HepG2 (cell line): ENCODE measurements around the gene CCL27. TPM values are rescaled to one million over a fixed set of nuclear protein-coding genes. Genes with fewer than 3 reads are reported as not detected.

Experiments
- CBX1 ChIP-seq: IDR thresholded peaks from one replicate; pipeline ENCODE4 v1.6.1; 2016; ENCODE audit warnings: antibody characterized with exemption, low read depth
- FOXA1 ChIP-seq, 2 experiments: fragments of 450-650 bp in 1 of 2; sonication (generic) in 1 of 2; formaldehyde crosslinking in 1 of 2; IDR thresholded peaks; 2 replicates each; pipeline versions ENCODE4 v1.4.0 to v1.6.1; 2016 to 2020; ENCODE audit warnings: missing genetic modification reagents in 1 of 2
- HNRNPLL ChIP-seq: fragments of 200-400 bp; formaldehyde crosslinking; IDR thresholded peaks from 2 replicates; pipeline ENCODE4 v1.6.1; 2017; ENCODE audit warnings: mild to moderate bottlenecking, low read depth, low read length; ENCODE audit not compliant: poor library complexity, severe bottlenecking
- ISX ChIP-seq: sonication (generic); formaldehyde crosslinking; conservative IDR thresholded peaks from 2 replicates; pipeline ENCODE4 v1.5.0; 2020; ENCODE audit warnings: missing genetic modification reagents
- MBD4 ChIP-seq: IDR thresholded peaks from 2 replicates; pipeline ENCODE4 v1.6.1; 2012; ENCODE audit warnings: low read length, inconsistent platforms, borderline replicate concordance
- MYNN ChIP-seq: sonication (generic); formaldehyde crosslinking; IDR thresholded peaks from 2 replicates; pipeline ENCODE4 v1.4.0; 2020; ENCODE audit warnings: mild to moderate bottlenecking, low read depth, missing genetic modification reagents
- SAP130 ChIP-seq: IDR thresholded peaks from 2 replicates; pipeline ENCODE4 v1.6.1; 2016; ENCODE audit warnings: low read depth
- SNRNP70 ChIP-seq: fragments of 200-400 bp; formaldehyde crosslinking; IDR thresholded peaks from 2 replicates; pipeline ENCODE4 v1.6.1; 2017; ENCODE audit warnings: mild to moderate bottlenecking, low read depth, low read length, moderate library complexity
- ZBTB42 ChIP-seq: sonication (generic); formaldehyde crosslinking; IDR thresholded peaks from 2 replicates; pipeline ENCODE4 v1.5.0; 2020; ENCODE audit warnings: mild to moderate bottlenecking, missing genetic modification reagents
- ZNF260 ChIP-seq: sonication (generic); formaldehyde crosslinking; IDR thresholded peaks from 2 replicates; pipeline ENCODE4 v1.4.0; 2020; ENCODE audit warnings: missing genetic modification reagents, low read depth, mild to moderate bottlenecking, borderline replicate concordance
- ZNF563 ChIP-seq: sonication (generic); formaldehyde crosslinking; IDR thresholded peaks from 2 replicates; pipeline ENCODE4 v1.8.0; 2022; ENCODE audit warnings: mild to moderate bottlenecking, moderate library complexity, missing genetic modification reagents
- ZNF776 ChIP-seq: sonication (generic); formaldehyde crosslinking; IDR thresholded peaks from 2 replicates; pipeline ENCODE4 v1.4.0; 2020; ENCODE audit warnings: mild to moderate bottlenecking, missing genetic modification reagents
- polyA plus RNA-seq, 8 experiments: library from polyadenylated mRNA; depleted of rRNA in 3 of 8; stranded (reverse) in 7 of 8; unstranded in 1 of 8; fragments of >200 nt; fragmentation: Illumina TruSeq in 4 of 8; extraction: Trizol in 4 of 8; gene quantifications; 2 replicates each; pipeline versions ENCODE4 v1.2.1 to v1.2.3, GENCODE V29; 2011 to 2016; ENCODE audit warnings: low read depth in 4 of 8, missing spikeins in 1 of 8, mixed read lengths in 1 of 8; ENCODE audit not compliant: insufficient read depth in 1 of 8
- total RNA-seq, 5 experiments: library from RNA; depleted of rRNA; stranded (reverse); fragments of >200 nt; fragmentation: Illumina TruSeq; extraction: Trizol; gene quantifications; 2 replicates each; pipeline ENCODE4 v1.2.3, GENCODE V29; 2016; ENCODE audit warnings: low read depth in 1 of 5
- TF ChIP-seq, protein P1 (sequence below): sonication (generic); formaldehyde crosslinking; conservative IDR thresholded peaks from 2 replicates; pipeline ENCODE4 v1.4.0; 2020; ENCODE audit warnings: mild to moderate bottlenecking, missing genetic modification reagents, moderate library complexity
- TF ChIP-seq, protein P2 (sequence below): sonication (generic); formaldehyde crosslinking; IDR thresholded peaks from 2 replicates; pipeline ENCODE4 v1.4.0; 2020; ENCODE audit warnings: missing genetic modification reagents
- TF ChIP-seq, protein P3 (sequence below): sonication (generic); formaldehyde crosslinking; IDR thresholded peaks from 2 replicates; pipeline ENCODE4 v1.8.1; 2023; ENCODE audit warnings: missing genetic modification reagents, mild to moderate bottlenecking, borderline replicate concordance
- TF ChIP-seq, protein P4 (sequence below): sonication (generic); formaldehyde crosslinking; conservative IDR thresholded peaks from 2 replicates; pipeline ENCODE4 v1.4.0; 2020; ENCODE audit warnings: missing genetic modification reagents

The CCL27 gene
- total and polyA plus RNA-seq, 2 of the 13 experiments (the other 11 are each of a cell fraction or from before 2014, with no cell fraction given), result not detected

DNA sequence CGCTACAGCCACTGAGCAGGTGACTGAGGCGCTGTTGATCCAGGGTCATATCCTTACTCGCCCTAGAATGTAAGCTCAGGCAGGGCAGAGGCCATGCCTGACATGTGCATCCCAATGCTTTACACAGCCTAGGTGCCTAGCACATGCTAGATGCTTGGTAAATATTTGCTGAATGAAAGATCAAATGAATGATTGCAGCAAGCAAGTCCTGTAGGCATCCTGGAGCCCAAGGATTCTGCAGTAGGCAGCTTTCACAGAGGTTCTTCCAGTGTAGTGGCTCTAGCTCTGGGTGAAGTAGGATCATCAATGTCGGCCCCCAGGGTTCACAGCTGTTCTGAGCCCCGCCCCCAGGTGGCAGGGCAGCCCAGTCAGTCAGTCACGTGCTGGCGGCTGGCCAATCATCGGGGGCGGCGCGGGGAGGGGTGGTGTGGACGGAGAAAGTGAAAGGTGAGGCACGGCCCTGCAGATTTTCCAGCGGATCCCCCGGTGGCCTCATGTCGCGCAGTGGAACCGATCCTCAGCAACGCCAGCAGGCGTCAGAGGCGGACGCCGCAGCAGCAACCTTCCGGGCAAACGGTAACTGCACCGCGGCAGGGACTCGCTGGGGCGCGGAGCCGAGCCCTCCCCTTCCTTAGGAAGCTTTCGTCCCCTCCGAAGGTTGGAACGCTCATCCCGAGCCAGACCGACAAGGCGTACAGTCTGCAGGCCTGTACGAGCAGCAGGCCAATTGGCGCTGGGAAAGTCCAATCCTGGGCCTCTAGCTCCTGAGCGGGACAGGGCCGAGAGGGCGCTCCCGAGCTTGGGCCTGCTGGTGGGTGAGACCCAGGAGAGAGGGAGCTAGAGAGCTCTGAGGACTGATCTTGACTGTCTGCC, 16.0 kb downstream of the CCL27 start, which contains the start of gene GALT (continued):
- TF ChIP-seq, protein P1, sequence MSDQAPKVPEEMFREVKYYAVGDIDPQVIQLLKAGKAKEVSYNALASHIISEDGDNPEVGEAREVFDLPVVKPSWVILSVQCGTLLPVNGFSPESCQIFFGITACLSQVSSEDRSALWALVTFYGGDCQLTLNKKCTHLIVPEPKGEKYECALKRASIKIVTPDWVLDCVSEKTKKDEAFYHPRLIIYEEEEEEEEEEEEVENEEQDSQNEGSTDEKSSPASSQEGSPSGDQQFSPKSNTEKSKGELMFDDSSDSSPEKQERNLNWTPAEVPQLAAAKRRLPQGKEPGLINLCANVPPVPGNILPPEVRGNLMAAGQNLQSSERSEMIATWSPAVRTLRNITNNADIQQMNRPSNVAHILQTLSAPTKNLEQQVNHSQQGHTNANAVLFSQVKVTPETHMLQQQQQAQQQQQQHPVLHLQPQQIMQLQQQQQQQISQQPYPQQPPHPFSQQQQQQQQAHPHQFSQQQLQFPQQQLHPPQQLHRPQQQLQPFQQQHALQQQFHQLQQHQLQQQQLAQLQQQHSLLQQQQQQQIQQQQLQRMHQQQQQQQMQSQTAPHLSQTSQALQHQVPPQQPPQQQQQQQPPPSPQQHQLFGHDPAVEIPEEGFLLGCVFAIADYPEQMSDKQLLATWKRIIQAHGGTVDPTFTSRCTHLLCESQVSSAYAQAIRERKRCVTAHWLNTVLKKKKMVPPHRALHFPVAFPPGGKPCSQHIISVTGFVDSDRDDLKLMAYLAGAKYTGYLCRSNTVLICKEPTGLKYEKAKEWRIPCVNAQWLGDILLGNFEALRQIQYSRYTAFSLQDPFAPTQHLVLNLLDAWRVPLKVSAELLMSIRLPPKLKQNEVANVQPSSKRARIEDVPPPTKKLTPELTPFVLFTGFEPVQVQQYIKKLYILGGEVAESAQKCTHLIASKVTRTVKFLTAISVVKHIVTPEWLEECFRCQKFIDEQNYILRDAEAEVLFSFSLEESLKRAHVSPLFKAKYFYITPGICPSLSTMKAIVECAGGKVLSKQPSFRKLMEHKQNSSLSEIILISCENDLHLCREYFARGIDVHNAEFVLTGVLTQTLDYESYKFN, result peak; percentile 50
- peak; percentile 81 for TF ChIP-seq ZNF776 (CRISPR knock-in tag)
- TF ChIP-seq, protein P2, sequence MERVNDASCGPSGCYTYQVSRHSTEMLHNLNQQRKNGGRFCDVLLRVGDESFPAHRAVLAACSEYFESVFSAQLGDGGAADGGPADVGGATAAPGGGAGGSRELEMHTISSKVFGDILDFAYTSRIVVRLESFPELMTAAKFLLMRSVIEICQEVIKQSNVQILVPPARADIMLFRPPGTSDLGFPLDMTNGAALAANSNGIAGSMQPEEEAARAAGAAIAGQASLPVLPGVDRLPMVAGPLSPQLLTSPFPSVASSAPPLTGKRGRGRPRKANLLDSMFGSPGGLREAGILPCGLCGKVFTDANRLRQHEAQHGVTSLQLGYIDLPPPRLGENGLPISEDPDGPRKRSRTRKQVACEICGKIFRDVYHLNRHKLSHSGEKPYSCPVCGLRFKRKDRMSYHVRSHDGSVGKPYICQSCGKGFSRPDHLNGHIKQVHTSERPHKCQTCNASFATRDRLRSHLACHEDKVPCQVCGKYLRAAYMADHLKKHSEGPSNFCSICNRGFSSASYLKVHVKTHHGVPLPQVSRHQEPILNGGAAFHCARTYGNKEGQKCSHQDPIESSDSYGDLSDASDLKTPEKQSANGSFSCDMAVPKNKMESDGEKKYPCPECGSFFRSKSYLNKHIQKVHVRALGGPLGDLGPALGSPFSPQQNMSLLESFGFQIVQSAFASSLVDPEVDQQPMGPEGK, result peak; percentile 89
- no peak for TF ChIP-seq MYNN (CRISPR knock-in tag)
- peak; percentile 36 for TF ChIP-seq CBX1
- TF ChIP-seq SNRNP70, result no peak
- no peak for TF ChIP-seq ISX
- no peak for TF ChIP-seq ZNF260 (CRISPR knock-in tag)
- peak; percentile 83; the same call in 1 of the 2 replicates for TF ChIP-seq ZBTB42
- no peak for TF ChIP-seq FOXA1 (IDR thresholded peaks at IDR 0.05)
- peak; percentile 71 for TF ChIP-seq FOXA1 (CRISPR knock-in tag; IDR thresholded peaks at IDR 0.05)
- TF ChIP-seq, protein P3, sequence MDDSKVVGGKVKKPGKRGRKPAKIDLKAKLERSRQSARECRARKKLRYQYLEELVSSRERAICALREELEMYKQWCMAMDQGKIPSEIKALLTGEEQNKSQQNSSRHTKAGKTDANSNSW, result no peak
- peak; percentile 72 for TF ChIP-seq HNRNPLL
- TF ChIP-seq, protein P4, sequence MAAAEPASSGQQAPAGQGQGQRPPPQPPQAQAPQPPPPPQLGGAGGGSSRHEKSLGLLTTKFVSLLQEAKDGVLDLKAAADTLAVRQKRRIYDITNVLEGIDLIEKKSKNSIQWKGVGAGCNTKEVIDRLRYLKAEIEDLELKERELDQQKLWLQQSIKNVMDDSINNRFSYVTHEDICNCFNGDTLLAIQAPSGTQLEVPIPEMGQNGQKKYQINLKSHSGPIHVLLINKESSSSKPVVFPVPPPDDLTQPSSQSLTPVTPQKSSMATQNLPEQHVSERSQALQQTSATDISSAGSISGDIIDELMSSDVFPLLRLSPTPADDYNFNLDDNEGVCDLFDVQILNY (CRISPR knock-in tag), result no peak
- no peak for TF ChIP-seq MBD4
- TF ChIP-seq ZNF563, result peak; percentile 78; the same call in 1 of the 2 replicates
- TF ChIP-seq SAP130 (CRISPR knock-in tag), result peak; percentile 85
